ENCODE measurements around the gene ZNF613. TPM values are rescaled to one million over a fixed set of nuclear protein-coding genes. Genes with fewer than 3 reads are reported as not detected.

Gene ZNF613
- total and polyA plus RNA-seq, 12 donors = 2.4 to 7.1 (median 5.1) TPM

- Histone ChIP-seq H3K36me3 (peaks cover 0 to 57% (median 8%) of the 10 kb centered on the region in 9 donors), H3K4me3 (no peak overlapping the region), H3K27ac (no peak overlapping the region), H3K4me1 (peaks cover 7 to 37% (median 16%) of the 10 kb centered on the region in 9 donors), H3K27me3 (no peaks in the 10 kb centered on the region), H3K9me3 (peaks cover 0 to 89% (median 16%) of the 10 kb centered on the region in 11 donors)
- TF ChIP-seq CTCF (IDR thresholded peaks at IDR 0.05) = no peak
- 87% methylated on average over 4 of the region's 4 CpGs for WGBS, 2 donors
- no peak for DNase-seq
- intact Hi-C loops (cut with DNase I) = loop anchor here in 2 of 10 donors (5.0 to 10.0 kb wide), 2 partner anchors 96 to 99 kb away; partner anchors contain the start of gene ZNF577 (in 2 of the 2)
- ATAC-seq = no peak
These were observed 56.1 kb downstream of the ZNF613 start for GRCh38 chr19:51983361-51983760.

- Histone ChIP-seq H3K4me3 (peak within 1 kb of the TSS; percentile 68 to 93 (median 84)), H3K9me3 (peaks cover 0 to 89% (median 23%) of the 10 kb centered on the region in 11 donors), H3K27me3 (no peaks in the 10 kb centered on the region), H3K27ac (peak within 1 kb of the TSS in 9 of 10 donors; percentile 34 to 90 (median 76)), H3K4me1 (peaks cover 7 to 37% (median 16%) of the 10 kb centered on the region in 9 donors), H3K36me3 (peaks cover 0 to 26% (median 5%) of the 10 kb centered on the region in 9 donors)
- TF ChIP-seq CTCF (IDR thresholded peaks at IDR 0.05) = no peak
- intact Hi-C loops (cut with DNase I) = loop anchor here in 5 of 10 donors (2.0 to 10.0 kb wide), 5 partner anchors 22 to 102 kb away; partner anchors contain the start of genes ZNF613 (in 2 of the 5), ZNF432 (in 1 of the 5), ZNF577 (in 1 of the 5) and ZNF615 (in 1 of the 5)
- peak; percentile 84 to 97 for DNase-seq
- 2% methylated on average over 33 of the region's 33 CpGs for WGBS, 2 donors
- ATAC-seq = peak; percentile 98 to 100 (median 99)
These were observed 59.3 kb downstream of the ZNF613 start, which contains the start of gene ZNF350 for GRCh38 chr19:51986309-51987291. Gene ZNF350, minus strand, starts transcription at chr19:51986840. Its CDS starts 12,480 bp downstream, at chr19:51974360.

GRCh38 chr19:51993422-51993821 lies 66.2 kb downstream of the ZNF613 start:
- no peak overlapping the region for H3K27ac ChIP-seq
- H3K4me1 ChIP-seq = no peaks in the 10 kb centered on the region
- WGBS, 2 donors = 98 to 99% methylated on average over 10 of the region's 10 CpGs
- TF ChIP-seq CTCF (IDR thresholded peaks at IDR 0.05) = no peak
- no peaks in the 10 kb centered on the region for H3K27me3 ChIP-seq
- peaks cover 0 to 78% (median 61%) of the 10 kb centered on the region in 9 donors for H3K36me3 ChIP-seq
- H3K9me3 ChIP-seq = peaks cover 4 to 100% (median 82%) of the 10 kb centered on the region in 11 donors
- H3K4me3 ChIP-seq = no peak overlapping the region
- no peak for ATAC-seq
- intact Hi-C loops (cut with DNase I) = no loop called here
- DNase-seq = no peak

GRCh38 chr19:51994048-51994644 lies 66.9 kb downstream of the ZNF613 start:
- Histone ChIP-seq H3K27ac (no peak overlapping the region), H3K9me3 (peaks cover 4 to 100% (median 85%) of the 10 kb centered on the region in 11 donors), H3K4me1 (no peaks in the 10 kb centered on the region), H3K27me3 (no peaks in the 10 kb centered on the region), H3K36me3 (peaks cover 0 to 85% (median 68%) of the 10 kb centered on the region in 9 donors), H3K4me3 (no peak overlapping the region)
- ATAC-seq (no peak), DNase-seq (no peak)
- intact Hi-C loops (cut with DNase I) = no loop called here
- WGBS, 2 donors = 96 to 98% methylated on average over 2 of the region's 2 CpGs
- TF ChIP-seq CTCF (IDR thresholded peaks at IDR 0.05) = no peak

Data from heart right ventricle (tissue), 16 donors.